COR-L47 (cell line): ENCODE results near the gene TMEM30B.

Experiments
- DNase-seq: peaks from one replicate; lab custom pipeline; 2025; lab: John Stamatoyannopoulos, UW

Gene TMEM30B

DNA sequence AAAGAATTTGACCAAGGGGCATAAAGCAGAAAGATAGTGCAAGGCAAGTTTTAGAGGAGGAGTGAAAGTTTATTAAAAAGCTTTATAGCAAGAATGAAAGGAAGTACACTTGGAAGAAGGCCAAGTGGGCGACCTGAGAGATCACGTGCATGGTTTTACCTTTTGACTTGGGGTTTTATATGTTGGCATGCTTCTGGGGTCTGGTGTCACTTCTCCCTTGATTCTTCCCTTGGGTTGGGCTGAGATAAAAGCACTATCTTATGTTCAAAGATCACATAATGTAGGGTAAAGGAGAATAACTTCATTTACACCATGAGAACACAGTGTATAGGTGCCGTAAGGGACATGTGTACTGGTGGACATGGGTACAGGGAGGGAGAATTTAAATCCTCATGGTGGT, 17.7 kb upstream of the TMEM30B start:
- no peak for DNase-seq

DNA sequence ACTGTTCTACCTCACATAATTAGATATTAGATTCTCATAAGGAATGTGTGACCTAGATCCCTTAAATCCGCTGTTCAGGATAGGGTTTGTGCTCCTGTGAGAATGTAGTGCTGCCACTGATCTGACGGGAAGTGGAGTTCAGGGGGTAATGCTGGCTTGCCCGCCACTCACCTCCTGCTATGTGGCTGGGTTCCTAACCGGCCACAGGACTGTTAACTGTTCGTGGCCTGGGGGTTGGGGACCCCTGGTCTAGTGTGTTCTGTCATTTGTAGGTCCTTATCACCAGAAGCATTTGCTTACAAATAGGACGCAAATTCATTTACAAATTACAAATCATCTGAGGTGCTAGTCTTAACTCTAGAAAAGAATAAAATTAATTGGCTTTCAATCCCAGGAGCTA, 16.4 kb upstream of the TMEM30B start:
- no peak for DNase-seq

DNA sequence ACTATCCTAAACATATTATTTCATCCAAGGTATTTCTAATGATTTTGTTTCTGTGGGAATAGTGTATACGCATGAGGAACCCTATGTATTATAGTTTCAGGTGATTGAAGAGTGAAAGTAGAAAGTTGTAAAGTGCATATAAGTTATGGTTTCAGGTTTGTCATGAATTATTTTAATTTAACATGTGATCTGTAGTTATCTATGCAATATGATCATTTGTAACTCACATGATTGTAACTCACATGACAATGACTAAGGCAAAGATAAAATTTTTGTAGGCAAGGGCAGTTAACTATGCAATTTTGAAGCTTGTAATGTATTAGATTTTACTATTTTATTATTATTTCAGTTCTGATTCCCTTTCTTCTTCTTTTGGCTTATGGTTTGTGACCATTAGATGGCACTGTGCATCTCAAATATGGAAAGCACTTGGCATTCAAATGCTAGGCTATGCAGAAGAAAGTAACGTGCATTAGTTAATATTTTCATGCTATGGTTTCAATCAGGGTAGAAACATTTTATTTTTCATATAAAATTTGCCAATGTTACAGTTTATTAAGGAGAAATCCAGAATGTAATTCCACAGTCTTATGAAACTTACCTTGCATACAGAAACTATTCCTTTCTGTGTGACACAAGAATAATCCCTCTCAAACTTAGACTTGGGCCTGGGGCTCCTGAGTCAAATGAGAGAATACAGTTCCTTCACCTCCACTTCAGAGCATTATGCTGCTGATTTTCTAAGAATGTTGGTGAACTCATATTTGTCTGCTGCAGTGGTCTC, 15.8 kb upstream of the TMEM30B start:
- peak; percentile 13 for DNase-seq

DNA sequence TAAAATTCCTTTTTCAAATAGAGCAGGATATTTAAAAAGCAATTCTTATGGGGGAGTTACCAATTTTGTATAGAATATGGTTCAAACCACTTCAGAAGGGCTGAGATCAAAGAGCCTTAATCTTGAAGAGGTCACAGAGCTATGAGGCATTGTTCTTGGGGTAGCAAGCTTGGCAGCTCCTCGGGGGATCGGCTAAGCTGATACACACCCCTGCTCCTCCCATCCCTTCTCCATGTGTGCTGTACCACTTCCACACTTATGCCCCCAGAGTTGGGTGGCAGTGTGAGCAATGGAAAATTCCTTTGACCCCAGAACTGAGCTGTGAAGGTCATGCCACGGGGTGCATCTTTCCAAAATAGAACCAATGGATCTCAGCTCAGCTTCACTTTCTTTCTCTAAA, 15.0 kb upstream of the TMEM30B start:
- no peak for DNase-seq

DNA sequence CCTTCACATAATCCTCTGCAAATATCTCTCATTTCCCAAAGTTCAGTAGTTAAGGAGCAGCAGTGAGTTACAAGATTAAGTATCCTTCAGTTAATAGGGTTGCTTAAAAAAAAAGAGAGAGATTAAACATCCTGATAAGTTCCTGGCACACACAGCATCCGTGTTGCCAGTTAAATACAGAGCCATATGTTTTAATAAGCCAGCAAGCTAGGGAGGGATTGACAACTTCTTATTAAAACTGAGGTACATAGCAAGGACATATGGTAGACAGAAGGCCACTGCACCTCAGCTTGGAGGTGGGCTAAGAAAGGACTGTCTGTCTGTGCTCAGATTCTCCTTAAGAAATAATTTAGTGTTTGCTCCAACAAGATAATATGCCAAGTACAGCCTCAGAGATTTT, 9.6 kb upstream of the TMEM30B start:
- no peak for DNase-seq

DNA sequence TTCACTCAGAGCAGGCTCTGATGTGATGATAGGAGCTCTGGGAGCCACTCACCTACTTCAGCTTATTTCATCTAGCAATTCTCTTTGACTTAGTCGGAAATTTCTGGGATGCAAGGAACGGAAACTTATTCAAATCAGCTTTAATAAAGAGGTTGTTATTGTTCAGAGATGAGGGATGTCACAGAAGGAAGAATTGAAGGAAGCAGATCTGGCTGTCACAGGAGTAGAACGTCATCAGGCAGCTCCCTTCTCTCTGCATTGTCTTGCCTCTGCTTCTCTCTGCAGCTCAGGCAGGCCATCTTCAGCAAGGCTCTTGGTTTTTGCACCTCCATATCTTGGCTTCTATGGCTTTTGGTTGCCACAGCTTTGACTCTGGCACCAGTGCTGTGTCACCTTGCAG, 7.6 kb upstream of the TMEM30B start:
- no peak for DNase-seq

DNA sequence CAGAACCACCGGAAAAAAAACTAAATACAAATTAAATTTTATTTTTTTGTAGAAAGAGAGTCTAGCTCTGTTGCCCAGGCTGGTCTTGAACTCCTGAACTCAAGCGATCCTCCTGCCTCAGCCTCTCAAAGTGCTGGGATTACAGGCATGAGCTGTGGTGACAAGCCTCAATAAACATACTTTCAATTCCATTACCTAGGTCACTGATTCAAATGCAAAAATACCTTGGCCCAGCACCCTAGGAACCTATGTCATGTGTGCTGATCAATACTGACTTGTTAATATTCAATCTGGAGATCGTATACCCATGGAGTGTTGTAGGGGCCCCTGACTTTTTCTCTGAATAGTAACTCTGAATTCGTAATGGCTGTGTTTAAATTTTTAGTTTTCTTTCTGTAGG, 7.1 kb upstream of the TMEM30B start:
- DNase-seq = no peak

DNA sequence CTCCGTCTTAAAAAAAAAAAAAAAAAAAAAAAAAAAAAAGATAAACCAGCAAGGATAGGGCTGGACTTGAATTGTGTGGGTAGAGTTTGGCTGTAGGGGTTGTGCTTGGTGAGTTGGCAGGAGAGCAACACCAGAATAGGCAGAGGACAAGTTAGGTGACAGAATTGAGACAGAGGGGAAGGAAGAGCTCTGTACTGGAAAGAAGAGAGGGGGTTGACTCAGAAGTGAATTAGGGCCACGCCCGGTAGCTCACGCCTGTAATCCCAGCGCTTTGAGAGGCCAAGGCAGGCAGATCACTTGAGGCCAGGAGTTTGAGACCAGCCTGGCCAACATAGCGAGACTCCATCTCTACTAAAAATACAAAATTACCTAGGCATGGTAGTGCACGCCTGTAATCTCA, 6.1 kb upstream of the TMEM30B start:
- DNase-seq = no peak

DNA sequence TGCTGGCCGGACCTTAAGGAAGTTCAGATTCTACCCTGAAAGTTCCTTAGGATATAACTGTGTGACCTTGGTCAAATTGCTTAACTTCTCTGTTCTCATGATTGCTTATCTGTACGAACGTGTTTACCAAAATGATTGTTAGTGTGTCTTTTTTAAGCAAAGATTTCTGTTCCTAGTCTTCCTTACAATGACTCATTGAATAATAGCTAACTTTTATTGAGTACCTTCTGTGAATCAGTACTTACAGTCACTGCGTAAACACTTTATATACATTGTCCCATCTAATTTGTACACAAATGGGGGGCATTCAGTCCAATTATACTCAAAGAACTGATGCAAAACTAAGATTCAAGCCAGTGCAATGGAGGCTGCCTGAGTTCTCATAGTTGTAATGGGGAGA, 4.2 kb upstream of the TMEM30B start:
- DNase-seq = no peak

DNA sequence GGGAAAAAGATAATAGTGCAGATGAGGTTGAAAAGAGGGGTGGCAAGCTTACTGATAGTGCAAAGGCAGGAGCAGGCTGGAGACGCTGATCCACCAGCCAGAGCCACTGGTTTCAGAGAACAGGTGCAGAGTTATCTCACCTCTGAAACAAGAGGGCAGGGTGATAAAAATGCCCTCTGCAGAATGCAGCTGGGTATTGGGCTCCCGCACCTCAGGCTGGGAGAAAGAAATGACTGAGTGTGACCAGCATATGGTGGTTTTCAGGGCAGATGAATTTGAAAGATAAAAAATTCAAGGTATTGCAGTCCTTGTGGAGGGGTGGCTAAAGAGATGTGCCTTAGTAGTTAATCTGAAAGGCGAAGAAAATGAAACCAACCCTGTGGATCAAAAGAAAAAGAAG, 2.9 kb upstream of the TMEM30B start:
- no peak for DNase-seq

DNA sequence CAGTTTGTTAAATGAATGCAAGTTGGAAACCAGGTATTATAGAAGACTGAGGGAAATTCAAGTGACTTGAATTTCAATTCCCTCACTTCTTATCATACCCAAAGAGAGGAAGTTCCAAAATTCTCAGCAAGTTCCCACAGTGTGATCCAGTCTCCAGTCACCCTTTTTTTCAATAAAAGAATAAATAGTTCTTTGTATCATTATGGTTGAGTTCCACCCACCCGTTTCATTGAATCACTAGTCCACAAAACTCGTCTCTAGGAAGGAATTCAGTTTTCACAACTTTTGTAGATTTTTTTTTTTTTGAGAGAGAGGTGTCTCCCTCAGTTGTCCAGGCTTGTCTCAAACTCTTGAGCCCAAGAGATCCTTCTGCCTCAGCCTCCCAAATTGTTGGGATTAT, 1.6 kb upstream of the TMEM30B start:
- no peak for DNase-seq

DNA sequence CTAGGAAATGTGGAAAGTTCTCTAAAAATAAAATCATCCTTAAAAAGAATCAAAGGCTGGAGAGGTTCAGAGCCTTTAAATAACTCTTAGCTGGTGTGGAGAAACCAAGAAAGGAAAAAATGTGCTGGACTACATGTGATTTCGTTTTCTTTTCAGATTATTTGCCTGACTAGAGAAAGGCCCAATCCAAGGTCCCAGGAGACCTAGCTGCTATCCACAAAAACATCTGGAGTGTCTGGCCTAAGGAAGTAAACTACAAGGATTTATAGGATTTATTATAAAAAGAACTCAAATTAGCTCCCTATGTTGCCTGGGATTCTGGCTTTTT, 774 bp upstream of the TMEM30B start:
- DNase-seq = no peak

DNA sequence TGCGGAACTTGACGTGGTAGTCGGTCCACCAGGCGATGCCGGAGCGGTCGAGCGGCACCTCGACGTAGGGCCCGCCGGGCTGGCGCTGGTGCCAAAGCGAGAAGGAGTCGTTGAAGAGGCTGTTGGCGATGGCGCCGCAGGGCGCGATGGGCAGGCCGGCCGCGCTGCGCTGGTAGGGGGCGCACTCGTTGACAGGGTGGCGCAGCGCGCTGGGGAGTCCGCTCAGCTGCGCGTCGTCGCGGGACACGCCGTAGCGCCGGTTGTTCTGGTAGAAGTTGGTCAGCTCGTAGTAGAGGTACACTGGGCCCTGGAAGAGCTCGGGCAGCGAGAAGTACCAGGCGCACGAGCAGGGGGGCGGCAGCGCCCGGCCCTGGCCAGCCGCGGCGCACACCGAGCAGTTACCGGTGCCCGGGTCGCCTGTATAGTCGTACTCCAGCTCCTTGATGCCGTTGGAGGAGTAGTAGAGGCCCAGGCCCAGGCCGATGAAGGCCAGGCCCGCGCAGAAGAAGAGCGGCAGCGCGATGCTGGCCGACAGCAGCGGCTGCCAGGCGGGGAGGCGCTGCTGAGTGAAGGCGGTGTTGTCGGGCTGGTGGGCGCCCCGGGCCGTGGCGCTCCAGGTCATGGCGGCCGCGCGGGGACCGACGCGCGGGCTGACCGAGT, 482 bp downstream of the TMEM30B start:
- peak; percentile 30 for DNase-seq

DNA sequence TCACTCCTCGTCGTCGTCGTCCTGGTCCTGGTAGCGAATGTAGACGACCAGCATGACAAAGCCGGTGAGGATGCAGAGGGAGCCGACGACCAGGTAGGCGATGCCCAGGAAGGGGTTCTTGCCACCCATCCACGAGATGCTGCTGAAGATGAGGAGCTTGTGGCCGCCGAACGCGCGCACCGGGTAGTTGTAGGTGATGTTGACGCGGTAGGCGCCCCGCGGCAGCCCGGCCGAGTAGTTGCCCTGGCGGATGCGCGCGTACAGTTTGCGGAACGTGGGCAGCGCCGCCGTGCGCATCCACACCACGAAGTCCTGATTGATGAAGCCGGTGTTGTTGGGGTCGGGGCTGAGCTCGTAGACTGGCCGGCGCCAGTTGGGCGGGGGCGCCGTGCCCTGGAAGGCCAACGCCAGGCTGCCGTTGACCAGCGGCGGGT, 1.0 kb downstream of the TMEM30B start:
- DNase-seq = no peak

DNA sequence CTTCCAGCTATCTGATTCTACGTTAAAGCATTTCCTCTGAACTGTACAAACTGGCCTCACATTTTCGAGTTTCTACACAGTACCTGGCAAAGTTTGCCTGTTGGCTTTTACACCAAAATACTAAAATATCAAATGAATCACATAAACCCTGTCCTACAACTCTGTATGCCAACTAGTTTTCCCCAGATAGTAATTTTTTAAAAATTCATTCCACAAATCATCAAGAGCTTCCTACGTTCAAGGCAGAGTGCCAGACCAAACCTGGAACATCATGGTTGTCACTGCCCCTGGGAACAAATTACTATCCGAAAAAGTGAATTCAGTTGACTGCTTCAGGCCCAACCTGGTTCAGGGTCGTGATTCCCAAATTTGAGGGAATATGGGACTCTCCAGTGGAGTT, 2.1 kb downstream of the TMEM30B start:
- DNase-seq = no peak

DNA sequence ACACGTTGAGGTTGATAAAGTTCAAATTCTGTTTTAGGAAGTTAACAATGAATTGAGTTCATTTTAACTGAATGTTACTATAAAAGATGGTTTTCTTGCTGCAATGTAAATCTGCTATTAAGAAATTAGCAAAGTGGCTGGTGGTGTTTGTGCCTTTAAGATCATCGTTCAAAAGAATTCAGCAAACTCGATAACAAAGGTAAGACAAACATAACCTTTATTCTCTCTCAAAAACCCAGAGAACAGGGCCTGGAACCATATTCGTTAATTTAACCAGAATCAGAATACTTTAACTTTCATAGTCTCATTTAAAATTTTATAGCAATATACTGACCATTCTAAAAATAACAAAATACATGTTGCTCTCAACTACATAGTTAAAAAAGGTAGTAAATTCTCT, 3.4 kb downstream of the TMEM30B start:
- DNase-seq = no peak

DNA sequence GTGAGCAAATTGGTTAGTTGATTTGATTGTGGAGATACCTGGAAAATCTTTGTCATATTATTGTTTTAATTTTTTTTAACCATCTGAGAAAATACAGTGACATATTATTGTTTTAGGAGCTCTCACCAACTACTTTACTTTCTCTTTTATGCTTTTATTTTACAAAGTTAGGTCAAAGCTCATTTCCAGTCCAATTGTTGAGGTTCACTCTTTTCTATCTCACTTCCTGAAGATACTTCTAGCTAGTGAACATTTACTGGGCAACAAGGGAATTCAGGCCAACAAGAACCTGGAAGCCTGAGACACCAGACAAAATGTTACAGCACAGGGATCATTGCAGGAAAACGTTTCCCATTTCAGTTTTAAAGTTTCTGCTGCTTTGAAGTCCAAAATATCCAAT, 3.9 kb downstream of the TMEM30B start:
- no peak for DNase-seq

DNA sequence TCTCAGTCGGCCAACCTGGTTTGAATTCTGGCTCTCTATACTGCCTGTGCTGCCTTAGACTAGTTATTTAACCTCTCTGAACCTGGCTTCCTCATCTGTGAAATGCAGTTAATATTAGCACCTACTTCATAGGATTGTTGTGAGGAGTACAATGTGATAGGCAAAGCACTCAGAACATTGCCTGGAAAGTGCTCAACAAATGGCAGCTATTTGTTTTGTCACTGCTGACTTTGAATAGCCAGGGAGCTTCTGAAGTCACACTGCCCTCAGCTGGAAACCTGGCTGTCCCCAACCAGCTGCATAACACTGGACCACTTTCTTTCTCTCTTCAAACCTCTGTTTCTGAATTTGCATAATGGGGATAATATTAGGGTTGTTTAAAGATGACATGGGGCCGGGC, 9.6 kb downstream of the TMEM30B start:
- DNase-seq = no peak

DNA sequence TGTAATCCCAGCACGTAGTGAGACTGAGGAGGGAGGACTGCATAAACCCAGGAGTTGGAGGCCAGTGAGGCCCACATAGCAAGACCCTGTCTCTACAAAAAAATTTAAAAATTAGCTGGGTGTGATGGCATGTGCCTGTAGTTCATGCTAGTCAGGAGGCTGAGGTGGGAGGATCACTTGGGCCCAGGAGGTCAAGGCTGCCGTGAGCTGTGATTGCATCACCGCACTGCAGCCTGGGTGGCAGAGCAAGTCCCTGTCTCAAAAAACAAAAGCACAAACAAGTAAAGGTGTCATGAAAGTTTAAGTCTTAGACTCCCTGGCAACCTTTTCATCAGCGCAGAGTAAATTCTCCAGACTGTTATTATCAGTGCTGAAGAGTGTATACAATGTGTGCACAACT, 10.4 kb downstream of the TMEM30B start:
- no peak for DNase-seq

DNA sequence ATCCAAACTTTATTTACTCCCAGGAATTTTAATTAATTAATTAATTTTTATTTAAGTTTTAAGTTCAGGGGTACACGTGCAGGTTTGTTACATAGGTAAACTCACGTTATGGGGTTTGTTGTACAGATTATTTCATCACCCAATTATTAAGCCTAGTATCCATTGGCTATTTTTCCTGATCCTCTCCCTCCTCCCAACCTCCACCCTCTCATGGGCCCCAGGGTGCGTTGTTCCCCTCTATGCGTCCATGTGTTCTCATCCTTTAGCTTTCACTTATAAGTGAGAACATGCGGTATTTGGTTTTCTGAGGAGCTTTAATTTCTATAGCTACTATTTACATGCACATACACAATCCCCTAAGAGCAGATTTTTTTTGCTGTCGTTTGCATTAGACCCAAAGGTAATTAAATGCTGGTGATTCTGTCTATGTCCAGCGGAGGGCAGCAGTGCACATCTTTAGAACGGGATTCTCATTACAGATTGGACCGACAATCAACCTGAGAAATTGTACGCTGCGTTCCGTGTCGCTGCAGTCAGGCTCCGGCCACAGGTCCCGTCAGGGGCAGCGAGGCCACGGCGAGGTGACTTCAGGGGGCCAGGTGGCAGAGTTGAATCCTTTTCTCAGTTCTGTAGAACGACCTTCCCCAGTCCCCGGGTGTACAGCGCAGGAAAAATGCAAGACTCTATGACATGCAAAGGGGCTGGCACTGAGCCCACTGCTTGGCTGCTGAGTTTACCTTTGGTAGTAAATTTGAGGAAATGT, 11.6 kb downstream of the TMEM30B start:
- peak; percentile 81 for DNase-seq

DNA sequence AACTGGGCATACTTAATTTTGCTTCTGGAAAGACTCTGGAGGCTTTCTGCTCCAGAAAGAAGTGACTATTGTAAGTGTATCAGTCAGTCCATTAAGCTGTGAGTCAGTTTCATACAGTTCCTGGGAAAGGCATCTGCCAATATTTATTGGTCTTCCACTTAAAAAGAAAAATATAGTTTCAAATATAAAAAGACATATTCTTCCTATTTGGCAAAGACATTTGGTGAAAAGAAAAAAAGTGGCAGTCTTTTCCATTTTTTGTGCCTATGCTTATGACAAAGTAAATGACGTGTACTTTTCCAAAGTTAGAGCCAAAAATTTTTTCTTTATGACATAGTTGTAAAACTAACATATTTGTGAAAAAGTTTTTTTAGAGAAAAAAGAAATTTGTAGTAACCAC, 12.3 kb downstream of the TMEM30B start:
- no peak for DNase-seq

DNA sequence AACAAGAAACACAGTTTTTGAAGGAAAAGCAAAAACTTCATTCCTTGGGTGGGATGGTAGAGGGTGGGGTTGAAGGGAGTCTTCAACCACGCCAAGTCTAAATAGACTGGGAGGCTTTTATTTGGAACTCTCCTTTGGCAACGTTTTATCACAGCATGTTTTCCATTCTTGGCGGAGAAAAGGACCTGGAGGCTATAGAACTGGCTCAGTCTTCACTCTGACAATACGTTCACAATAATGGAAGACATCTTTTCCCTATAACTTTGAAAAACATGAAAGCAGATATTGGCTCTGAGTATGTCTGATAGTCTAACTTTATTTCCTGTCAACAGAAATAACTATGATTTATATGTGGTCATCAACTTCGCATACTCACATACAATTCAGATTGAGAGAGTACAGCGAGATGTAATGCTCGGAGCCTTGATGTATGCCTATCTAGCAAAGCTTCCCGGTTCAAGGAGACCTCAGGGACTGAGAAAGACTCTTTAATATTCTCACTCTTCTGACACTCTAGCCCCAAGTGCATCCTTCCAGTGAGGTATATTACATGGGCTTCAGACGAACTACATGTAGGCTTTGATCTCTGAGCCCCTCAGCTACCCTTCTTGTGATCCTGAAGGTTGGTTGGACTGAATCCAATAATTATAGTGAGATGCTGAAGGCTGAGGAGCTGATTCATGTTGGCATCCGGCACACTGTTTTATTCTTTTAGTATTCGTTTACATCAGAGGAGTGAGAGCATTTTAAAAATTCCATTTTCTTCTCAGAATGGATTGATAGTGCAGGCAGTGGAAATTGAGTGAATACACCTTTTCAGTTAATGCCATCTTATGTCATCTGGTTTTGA, 14.0 kb downstream of the TMEM30B start:
- no peak for DNase-seq
